AG09309 (cell line): ENCODE results near the gene SLC17A9.
A peak's percentile ranks its signal among the peaks of the same experiment; 100 is the strongest.

Experiments
- DNase-seq: peaks from one replicate; pipeline ENCODE4 v3.0.0-alpha.2; 2010; ENCODE audit warnings: low read depth
- H3K4me3 ChIP-seq: 2 replicates; pipeline ENCODE4 v1.5.1; 2011; ENCODE audit warnings: mild to moderate bottlenecking, low read depth, low read length, moderate library complexity; ENCODE audit not compliant: control insufficient read depth
- CTCF ChIP-seq: IDR thresholded peaks from 2 replicates; pipeline ENCODE4 v1.5.1; 2011; ENCODE audit warnings: mild to moderate bottlenecking, low read depth, low read length, inconsistent platforms; ENCODE audit not compliant: insufficient read depth, control insufficient read depth; ENCODE audit errors: missing control alignments

Gene SLC17A9

DNA sequence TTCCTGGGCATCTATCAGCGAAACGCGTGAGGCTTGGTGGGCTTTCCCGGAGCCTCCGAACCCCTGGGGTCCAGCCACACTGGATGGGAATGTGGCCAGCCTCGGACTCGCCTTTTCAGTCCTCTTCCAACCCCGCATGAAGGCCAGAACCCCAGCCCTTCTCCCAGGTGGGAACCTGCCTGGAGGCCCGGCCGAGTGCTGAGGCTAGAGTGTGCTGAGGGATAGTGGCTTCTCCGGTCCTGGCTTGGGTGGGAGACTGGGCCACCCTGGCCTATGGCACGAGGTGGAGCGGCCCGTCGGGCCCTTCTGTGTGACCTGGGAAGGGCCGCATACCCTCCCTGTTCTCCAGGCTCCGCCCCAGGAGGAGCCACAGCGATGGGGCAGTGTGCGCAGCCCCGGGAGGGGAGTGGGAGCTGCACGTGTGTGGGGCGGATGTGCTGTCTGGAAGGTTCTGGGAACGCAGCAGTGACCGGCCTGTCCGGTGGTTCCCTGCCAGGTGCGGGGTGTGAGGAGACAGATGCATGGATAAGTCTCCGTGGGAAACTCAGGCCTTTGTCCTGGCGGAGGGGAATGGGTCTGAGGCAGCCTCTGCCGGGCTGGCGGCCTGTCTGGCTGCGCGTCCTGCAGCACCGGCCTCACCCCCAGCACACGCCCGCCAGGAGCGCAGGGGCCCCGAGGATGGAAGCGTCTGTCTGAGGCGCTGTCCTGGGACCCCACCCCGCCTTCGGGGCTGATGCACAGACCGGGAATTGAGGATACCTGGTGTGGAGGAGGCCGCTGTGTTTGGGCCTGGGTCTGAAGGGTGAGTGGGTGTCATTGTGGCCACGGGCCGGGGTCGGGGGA is 55.4 kb downstream of the SLC17A9 start:
- DNase-seq = no peak
- H3K4me3 ChIP-seq = no peak overlapping the region
- TF ChIP-seq CTCF = no peak

DNA sequence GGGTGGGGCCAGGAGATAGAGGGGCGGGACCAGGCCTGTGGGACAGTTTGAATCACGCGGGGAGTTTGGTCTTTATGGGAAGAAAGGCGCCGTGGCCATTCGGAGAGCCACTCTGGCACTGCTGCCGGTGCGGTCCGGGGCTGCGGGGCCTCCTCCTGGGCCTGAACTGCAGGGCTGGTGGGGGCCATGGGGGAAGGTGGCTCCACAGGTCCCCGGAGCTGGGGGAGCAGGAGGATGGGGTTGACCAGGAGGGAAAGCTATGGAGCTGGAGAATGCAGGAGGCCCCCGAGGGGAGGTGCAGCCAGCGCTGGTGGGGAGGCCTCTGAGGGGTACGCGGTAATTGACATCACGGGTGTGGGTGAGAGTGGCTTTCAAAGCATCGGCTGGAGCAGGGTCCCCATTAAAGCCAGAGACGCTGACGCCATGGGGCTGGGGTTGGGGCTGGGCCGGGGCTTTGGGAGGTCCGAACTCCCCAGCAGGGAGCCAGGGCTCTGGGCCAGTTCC is 56.1 kb downstream of the SLC17A9 start:
- no peak overlapping the region for H3K4me3 ChIP-seq
- TF ChIP-seq CTCF = no peak
- DNase-seq = no peak

- TF ChIP-seq CTCF = peak; percentile 96
- no peak overlapping the region for H3K4me3 ChIP-seq
- DNase-seq = no peak
These were observed 56.8 kb downstream of the SLC17A9 start for GRCh38 chr20:63009045-63009961.

DNA sequence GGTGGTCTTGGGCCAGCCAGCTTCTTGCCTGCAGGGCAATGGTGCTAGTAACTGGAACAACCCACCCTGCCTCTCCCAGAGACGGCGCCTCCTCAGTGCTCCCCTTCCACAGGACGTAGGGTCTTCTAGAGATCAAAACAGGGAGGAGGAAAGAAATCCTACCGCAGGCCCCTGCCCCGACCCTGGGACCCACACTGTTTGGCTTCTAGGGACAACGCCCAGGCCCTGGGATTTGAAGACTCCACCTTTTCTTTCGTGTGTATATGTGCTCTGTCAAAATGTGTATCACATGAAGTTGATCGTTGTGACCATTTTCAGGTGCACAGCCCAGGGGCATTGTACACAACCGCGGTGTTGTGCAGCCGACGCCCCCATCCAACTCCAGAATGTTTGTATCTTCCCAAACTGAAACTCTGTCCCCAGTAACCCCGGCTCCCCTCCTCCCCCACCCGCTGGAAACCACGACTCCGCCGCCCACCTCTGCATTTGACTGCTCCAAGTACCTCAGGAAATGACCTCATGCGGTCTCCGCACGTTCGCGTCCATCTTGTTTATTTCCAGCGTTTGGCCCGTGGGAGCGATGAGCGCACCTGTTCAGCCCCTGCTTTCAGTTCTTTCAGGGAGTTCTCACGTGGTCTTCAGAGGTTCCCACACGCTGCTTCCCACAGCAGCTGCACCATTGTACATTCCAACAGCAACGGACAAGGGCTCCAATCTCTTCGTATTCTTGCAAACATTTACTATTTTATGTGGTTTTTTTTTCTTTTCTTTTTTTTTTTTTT is 57.7 kb downstream of the SLC17A9 start:
- no peak for DNase-seq
- no peak for TF ChIP-seq CTCF
- no peak overlapping the region for H3K4me3 ChIP-seq

- H3K4me3 ChIP-seq = no peak overlapping the region
- no peak for TF ChIP-seq CTCF
- no peak for DNase-seq
These were observed 59.3 kb downstream of the SLC17A9 start for GRCh38 chr20:63011798-63012197.

- TF ChIP-seq CTCF = no peak
- H3K4me3 ChIP-seq = no peak overlapping the region
- DNase-seq = no peak
These were observed 60.7 kb downstream of the SLC17A9 start for GRCh38 chr20:63013207-63013606.
